Urinary bladder (tissue), 4 donors: ENCODE results near the gene XYLT1. TPM values are rescaled to one million over a fixed set of nuclear protein-coding genes. Genes with fewer than 3 reads are reported as not detected.

Experiments used
- DNase-seq: peaks from one replicate; pipeline ENCODE4 v3.0.0-alpha.2; 2015; ENCODE audit errors: extremely low spot score
- H3K27ac ChIP-seq: one replicate; pipeline ENCODE4 v1.5.1; 2013; ENCODE audit warnings: low read depth, mild to moderate bottlenecking, moderate library complexity
- H3K36me3 ChIP-seq: one replicate; pipeline ENCODE4 v1.6.1; 2013; ENCODE audit warnings: mild to moderate bottlenecking, moderate library complexity; ENCODE audit not compliant: insufficient read depth
- H3K4me1 ChIP-seq: one replicate; pipeline ENCODE4 v1.6.1; 2013; ENCODE audit warnings: mild to moderate bottlenecking, moderate library complexity; ENCODE audit not compliant: insufficient read depth
- H3K4me3 ChIP-seq: one replicate; pipeline ENCODE4 v1.5.1; 2013; ENCODE audit warnings: low read depth, low read length
- WGBS: extraction: QIAGEN DNeasy Blood & Tissue Kit; methylation state at CpG from one replicate; pipeline ENCODE4 v1.1.7; 2013; 5-methylcytosine and 5-hydroxymethylcytosine counted together
- polyA plus RNA-seq: library from polyadenylated mRNA; stranded (reverse); fragments of 200-250 nt; gene quantifications from one replicate; pipeline ENCODE4 v1.2.3, GENCODE V29; 2013
- total RNA-seq: library from RNA; depleted of rRNA; stranded (reverse); fragments of >200 nt; gene quantifications from one replicate; pipeline ENCODE4 v1.2.3, GENCODE V29; 2014
- donor health status: healthy with polysubstance abuse.
- donor health status: healthy.

XYLT1 gene
- total and polyA plus RNA-seq, 2 donors = 10.1 to 13.4 TPM

DNA sequence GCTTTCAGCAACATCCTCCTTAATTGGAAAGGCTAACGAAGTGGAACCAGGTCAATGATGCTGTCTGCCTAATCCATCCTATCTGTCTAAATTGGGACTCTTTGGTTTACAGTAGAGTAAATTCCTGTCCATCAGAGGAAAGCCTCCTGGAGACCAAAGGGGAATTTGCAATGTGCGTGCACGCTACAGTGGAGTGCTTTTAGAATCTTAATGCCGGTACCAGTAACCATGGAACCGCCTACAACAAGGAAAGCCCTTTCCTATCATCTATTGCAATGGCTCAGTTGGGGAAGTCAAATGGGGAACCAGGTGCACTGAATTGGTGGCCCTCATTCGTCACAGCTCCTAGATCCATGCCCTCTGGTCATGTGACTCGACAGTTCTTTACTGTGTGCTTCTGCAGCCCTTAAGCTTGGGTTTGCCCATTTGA is 110.1 kb downstream of the XYLT1 start:
- H3K27ac ChIP-seq = no peak overlapping the region
- H3K4me3 ChIP-seq = no peak overlapping the region
- H3K4me1 ChIP-seq = no peaks in the 10 kb centered on the region
- WGBS = 93% methylated on average over 7 of the region's 7 CpGs
- no peaks in the 10 kb centered on the region for H3K36me3 ChIP-seq
- no peak for DNase-seq

DNA sequence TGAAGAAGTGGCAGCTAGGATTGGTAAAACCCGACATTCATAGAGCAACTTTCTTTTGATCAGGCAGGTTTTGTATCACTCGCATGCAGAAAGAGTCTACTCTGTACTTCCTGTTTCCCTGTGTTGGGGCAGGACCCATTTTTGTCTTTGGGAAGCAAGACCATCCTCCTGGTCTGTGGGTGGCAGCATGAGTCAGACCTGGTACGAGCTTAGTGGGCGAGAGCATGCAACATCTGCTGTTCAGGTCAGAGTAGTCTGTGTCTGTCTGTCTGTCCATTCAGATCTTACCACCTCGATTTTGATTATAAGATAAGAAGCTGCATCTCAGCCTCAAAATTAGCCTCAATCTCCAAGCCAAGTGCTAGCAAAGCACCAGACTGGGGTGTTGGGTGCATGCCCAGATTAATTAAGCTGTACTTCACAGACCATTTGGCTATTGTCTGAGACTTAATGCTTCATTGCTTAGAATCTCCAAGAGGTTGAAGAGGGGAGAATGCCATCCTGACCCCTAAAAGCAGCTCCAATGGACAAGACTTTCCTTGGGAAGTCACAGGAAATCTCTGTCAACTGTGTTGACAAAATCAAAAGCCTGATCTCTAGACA is 110.9 kb downstream of the XYLT1 start:
- 57% methylated on average over 5 of the region's 5 CpGs for WGBS
- H3K27ac ChIP-seq = no peak overlapping the region
- DNase-seq = no peak
- no peaks in the 10 kb centered on the region for H3K4me1 ChIP-seq
- no peaks in the 10 kb centered on the region for H3K36me3 ChIP-seq
- H3K4me3 ChIP-seq = no peak overlapping the region

DNA sequence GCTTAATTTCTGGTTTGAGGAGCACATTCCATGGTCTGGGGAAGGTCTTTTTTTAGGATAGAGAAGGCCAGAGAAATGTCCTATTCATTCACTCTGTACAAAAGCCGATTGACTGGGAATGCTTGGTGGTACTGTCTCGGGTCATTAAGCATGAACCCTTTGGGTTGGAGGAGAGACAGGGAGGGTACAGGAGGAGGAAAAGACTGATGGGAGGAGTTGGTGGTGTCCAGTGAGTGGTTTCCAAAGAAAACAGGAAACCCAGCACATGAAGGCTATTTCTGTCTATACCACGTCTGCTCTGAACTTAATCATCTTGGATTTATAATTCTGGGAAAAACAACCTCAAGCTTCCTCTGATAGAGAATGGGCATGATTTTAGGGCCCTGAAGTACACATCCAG is 111.9 kb downstream of the XYLT1 start:
- no peak for DNase-seq
- Histone ChIP-seq H3K36me3 (no peaks in the 10 kb centered on the region), H3K4me1 (no peaks in the 10 kb centered on the region), H3K4me3 (no peak overlapping the region), H3K27ac (no peak overlapping the region)
- WGBS = 74% methylated on average over 3 of the region's 3 CpGs

DNA sequence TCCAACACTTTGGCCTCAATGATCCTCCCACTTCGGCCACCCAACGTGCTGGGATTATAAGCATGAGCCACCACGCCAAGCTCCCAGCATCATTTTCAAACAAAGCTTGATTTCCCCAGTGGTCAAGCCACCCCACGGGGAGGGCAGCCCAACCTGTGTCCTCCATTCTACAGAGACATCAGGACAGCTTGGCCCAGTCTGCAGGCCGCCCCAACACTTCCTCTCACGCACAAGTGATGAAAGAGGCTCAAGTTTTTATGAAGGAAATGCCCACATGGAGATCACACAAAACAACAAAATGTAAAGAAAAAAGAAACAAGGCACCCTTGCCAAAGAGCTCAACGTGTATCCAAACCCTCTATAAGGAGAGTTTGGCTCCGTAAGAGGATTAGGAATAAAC is 112.4 kb downstream of the XYLT1 start:
- Histone ChIP-seq H3K27ac (no peak overlapping the region), H3K4me1 (no peaks in the 10 kb centered on the region), H3K36me3 (no peaks in the 10 kb centered on the region), H3K4me3 (no peak overlapping the region)
- 77% methylated on average over 8 of the region's 8 CpGs for WGBS
- no peak for DNase-seq

DNA sequence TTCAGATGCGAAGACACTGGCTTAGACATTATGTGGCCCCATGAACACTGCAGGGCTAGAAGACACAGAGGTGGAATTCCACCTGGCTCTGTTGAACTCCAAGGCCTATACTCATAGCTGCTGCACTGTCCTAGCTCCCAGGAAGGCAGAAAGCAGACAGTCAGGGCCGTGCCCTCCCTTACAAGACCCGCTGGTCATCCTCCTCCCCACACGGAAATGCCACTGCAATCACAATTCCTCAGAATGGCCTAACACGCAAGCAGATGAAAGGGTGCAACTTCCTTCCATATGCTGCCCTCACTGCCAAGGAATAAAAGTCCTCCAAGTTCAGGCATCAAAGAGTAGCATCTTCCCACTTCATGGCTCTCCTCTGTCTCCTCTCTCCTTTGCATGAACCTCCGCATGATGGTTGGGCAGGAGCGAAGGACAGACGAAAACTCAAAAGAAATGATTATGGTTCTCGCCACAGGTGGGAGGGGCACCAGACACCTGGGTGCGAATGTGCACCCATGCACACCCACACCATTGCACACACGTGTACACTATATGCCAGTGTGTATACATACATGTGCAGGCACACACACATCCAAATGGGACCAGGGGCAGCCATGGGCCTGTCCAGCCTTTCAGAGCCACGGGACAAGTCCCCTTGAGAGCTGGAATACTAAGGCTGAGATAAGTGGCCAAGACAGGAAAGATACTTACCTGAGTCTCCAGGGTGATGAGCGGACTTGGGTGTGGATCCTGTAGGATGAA is 113.3 kb downstream of the XYLT1 start:
- DNase-seq = no peak
- WGBS = 86% methylated on average over 13 of the region's 13 CpGs
- H3K4me1 ChIP-seq = no peaks in the 10 kb centered on the region

DNA sequence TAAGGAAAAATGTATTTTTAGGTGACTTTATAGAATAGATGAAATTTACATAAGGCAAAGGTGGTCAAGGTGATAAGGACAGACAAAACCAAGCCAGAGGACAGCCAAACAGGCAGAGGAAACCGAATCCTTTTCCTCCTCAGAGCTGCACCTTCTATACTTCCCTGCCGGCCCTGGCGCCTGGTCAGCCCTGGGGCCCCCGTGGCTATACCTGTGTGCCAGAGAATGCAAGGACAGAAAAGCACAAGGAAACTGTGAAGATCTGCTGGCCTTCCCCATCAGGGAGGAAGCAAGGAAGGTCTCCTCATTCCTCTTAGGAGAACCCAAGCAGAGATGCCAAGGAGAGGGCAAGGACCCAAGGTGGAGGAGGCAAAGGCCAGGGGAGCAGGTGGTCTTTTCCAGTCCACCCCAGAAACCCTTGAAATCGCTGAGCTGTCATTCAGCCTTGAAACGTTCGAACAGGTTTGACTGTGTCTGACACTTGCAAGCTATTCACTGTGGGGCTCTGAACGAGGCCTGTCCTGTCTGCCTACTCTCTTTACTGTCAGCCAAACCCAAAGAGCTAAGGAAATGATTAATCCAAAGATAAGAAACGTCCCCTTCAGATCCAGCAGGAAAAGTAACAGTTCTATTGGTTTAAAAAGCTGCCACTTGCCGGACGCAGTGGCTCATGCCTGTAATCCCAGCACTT is 114.4 kb downstream of the XYLT1 start:
- no peaks in the 10 kb centered on the region for H3K36me3 ChIP-seq
- 83% methylated on average over 11 of the region's 11 CpGs for WGBS
- no peak overlapping the region for H3K4me3 ChIP-seq
- no peak overlapping the region for H3K27ac ChIP-seq
- no peak for DNase-seq
- H3K4me1 ChIP-seq = no peaks in the 10 kb centered on the region

More for the DNA sequence above, 113.3 kb downstream of the XYLT1 start:
- H3K27ac ChIP-seq = no peak overlapping the region
- no peak overlapping the region for H3K4me3 ChIP-seq
- H3K36me3 ChIP-seq = no peaks in the 10 kb centered on the region

DNA sequence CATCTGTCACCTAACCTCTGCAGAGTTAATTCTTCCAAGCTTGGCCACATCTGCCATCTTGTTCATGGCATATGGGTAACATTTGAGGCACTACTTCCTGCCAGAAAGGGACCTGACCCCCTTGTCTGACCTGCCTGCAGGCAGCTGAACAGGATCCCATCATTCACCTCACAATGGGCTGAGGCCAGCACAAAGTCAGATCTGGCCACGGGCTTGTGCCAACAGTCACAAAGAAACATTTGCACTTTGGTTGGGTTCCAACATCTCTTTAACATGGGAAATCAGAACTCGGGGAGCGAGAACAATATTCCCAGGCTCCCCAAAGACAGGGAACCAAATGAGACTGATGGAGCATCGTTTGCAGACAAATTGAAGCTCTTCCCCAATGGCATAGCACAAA is 116.1 kb downstream of the XYLT1 start:
- Histone ChIP-seq H3K36me3 (no peaks in the 10 kb centered on the region), H3K4me1 (no peaks in the 10 kb centered on the region), H3K4me3 (no peak overlapping the region), H3K27ac (no peak overlapping the region)
- no peak for DNase-seq
- 52% methylated on average over 4 of the region's 4 CpGs for WGBS

DNA sequence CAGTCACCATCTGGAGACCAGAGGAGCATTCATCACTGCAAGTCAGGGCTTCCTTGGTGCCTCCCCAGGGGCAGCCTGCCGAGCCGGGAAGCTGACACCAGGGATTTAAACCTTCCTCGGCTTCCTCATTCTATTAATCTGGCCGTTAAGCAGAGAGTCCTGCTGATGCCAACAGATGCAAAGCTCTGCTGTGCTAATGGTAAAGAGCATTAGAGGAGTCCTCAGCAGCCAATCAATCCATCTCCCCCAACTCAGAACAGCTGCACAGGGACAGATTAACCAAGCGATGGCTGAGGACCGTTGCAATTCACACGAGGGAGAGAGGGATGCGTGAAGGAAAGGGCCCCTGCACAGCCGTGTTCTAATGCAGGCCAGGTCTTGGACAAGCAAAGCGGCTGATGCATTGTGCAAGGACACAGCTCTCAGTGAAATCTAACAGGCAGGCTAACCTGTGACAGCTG is 116.6 kb downstream of the XYLT1 start:
- Histone ChIP-seq H3K36me3 (no peaks in the 10 kb centered on the region), H3K4me1 (no peaks in the 10 kb centered on the region), H3K27ac (no peak overlapping the region), H3K4me3 (no peak overlapping the region)
- DNase-seq = no peak
- 59% methylated on average over 10 of the region's 10 CpGs for WGBS

DNA sequence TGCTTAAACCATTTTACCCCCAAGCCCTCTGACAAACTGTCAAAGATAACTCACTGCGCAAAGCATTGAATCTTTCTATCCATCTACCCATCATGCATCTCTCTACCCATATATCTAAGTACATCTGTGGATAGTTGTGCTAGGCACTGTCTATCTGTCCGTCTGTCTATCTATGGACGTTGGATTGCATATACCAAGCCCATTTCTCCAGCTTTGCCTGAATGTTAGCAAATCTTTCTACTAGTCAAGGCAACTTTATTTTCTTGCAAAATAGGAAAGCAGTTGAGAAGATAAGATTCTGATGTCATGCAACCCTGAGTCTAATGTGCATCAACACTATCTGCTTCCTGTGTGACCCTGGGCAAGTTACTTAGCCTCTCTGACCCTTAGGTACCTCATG is 117.2 kb downstream of the XYLT1 start:
- DNase-seq = no peak
- H3K36me3 ChIP-seq = no peaks in the 10 kb centered on the region
- H3K4me1 ChIP-seq = no peaks in the 10 kb centered on the region
- 25% methylated on average over 3 of the region's 3 CpGs for WGBS
- H3K27ac ChIP-seq = no peak overlapping the region
- H3K4me3 ChIP-seq = no peak overlapping the region

DNA sequence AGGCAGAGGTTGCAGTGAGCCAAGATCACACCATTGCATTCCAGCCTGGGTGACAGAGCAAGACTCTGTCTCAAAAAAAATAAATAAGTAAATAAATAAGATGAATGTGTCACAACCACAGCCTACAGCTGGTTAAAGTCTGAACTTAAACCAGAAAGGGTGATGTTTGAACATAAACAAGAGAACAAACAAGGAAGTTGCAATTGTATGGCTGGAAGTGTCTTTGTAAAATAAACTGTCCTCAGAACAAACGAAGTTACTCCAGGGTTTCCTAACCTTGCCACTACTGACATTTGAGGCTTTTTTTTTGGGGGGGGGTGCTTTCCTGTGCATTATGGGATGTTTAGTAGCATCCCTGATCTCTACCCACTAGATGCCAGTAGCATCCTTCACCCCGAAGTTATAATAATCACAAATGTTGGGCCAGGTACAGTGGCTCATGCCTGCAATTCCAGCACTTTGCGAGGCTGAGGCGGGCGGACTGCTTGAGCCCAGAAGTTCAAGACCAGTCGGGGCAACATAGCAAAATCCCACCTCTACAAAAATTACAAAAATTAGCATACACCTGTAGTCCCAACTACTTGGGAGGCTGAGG is 119.2 kb downstream of the XYLT1 start:
- H3K4me3 ChIP-seq = no peak overlapping the region
- H3K36me3 ChIP-seq = no peaks in the 10 kb centered on the region
- H3K27ac ChIP-seq = no peak overlapping the region
- no peaks in the 10 kb centered on the region for H3K4me1 ChIP-seq
- 61% methylated on average over 6 of the region's 6 CpGs for WGBS
- DNase-seq = no peak

DNA sequence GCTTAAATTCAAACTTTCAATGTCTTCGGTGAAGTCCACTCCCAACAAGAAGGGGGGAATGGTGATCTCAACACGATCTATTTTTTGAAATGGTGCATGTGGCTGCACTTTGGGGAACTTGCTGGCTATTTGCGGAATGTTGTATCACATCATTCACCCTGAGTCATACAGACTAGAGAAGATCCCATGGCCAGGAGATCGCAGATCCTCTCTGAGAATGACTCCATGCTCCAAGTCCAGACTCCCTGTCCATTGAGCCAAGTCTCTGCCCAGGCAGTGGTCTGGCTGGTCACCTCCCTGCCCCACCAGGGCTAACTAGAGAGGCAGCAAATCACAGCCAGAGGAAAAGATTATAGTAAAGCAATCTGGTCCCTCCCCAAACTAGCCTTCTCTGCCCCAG is 120.6 kb downstream of the XYLT1 start:
- Histone ChIP-seq H3K4me1 (no peaks in the 10 kb centered on the region), H3K27ac (no peak overlapping the region), H3K36me3 (no peaks in the 10 kb centered on the region), H3K4me3 (no peak overlapping the region)
- WGBS = 75% methylated on average over 4 of the region's 4 CpGs
- DNase-seq = no peak

DNA sequence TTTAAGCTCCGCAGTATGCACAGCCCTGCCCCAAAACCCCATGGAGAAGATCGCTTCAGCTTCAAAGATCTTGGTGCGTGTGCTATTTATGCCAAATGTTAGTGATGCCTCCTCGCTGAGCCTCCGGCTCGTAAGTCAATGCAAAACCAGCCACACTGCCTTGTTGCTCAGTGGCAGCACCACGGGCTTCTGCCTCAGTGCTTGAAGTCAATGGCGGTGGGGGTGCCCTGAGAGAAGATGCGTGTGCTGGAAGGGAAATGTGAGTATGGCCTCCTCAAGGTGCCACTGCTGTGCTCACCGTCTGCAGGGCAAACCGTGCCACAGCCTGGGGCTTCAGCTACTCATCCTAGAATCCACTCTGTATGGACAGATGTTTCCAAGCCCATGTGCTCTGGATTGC is 121.9 kb downstream of the XYLT1 start:
- H3K36me3 ChIP-seq = no peaks in the 10 kb centered on the region
- 96% methylated on average over 11 of the region's 11 CpGs for WGBS
- no peak overlapping the region for H3K27ac ChIP-seq
- H3K4me3 ChIP-seq = no peak overlapping the region
- DNase-seq = no peak
- no peaks in the 10 kb centered on the region for H3K4me1 ChIP-seq

DNA sequence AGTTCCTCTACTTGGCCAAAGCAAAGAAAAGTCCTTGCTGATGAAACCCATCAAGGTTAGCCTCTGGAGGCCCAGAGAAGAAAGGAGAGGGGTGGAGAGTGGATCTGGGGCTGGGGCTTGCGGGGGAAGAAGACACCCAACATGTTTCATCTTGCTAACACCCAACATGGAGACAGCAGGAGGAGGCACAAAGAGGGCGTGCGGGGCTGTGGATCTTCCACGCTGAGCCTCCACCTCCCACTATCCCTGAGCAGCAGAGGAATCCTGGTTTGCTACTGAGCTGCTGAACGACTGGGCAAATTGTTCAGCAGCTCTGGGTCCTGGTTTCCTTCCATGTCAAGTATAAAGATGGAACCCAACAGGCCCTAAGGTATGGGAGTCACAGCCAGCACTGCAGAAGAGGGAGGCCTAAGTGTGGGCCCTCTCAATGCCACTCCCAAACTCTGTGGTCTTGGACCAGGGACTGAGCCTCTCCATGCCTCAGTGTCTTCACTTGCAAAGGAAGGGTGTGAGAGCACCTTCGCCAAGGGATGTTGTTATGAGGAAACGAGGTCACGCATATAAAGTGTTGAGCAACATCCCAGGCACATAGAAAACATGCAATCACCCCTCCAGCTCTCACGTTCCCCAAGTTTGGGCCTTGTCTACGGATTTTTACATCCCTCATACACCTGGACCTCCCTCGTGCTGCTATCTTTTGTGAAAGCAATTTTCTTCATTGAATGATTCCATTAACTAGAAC is 122.5 kb downstream of the XYLT1 start:
- no peaks in the 10 kb centered on the region for H3K4me1 ChIP-seq
- no peaks in the 10 kb centered on the region for H3K36me3 ChIP-seq
- 90% methylated on average over 11 of the region's 11 CpGs for WGBS
- DNase-seq = no peak
- H3K27ac ChIP-seq = no peak overlapping the region
- H3K4me3 ChIP-seq = no peak overlapping the region
